H9 (cell line): Measurements from ENCODE around the gene SLCO4A1. TPM values are rescaled to one million over a fixed set of nuclear protein-coding genes. Genes with fewer than 3 reads are reported as not detected.

Experiments
- DNase-seq: peaks from one replicate; pipeline ENCODE4 v3.0.0-alpha.2; 2017
- H2AFZ ChIP-seq: one replicate; pipeline ENCODE4 v1.6.1; 2013; ENCODE audit warnings: mild to moderate bottlenecking, low read length, control low read depth, moderate library complexity
- H2AK5ac ChIP-seq: 2 replicates; pipeline ENCODE4 v1.6.1; 2013; ENCODE audit warnings: low read length, control low read depth, mixed read lengths; ENCODE audit not compliant: insufficient read length
- H2BK120ac ChIP-seq: one replicate; pipeline ENCODE4 v1.6.1; 2013; ENCODE audit warnings: low read depth, mild to moderate bottlenecking, low read length, control low read depth, inconsistent platforms; ENCODE audit not compliant: poor library complexity, severe bottlenecking
- H2BK12ac ChIP-seq: 2 replicates; pipeline ENCODE4 v1.6.1; 2013; ENCODE audit warnings: low read length, control low read depth, mixed read lengths, low read depth; ENCODE audit not compliant: insufficient read length
- H2BK15ac ChIP-seq: 2 replicates; pipeline ENCODE4 v1.6.1; 2013; ENCODE audit warnings: low read depth, low read length, control low read depth
- H2BK20ac ChIP-seq: one replicate; pipeline ENCODE4 v1.6.1; 2013; ENCODE audit warnings: low read depth, mild to moderate bottlenecking, low read length, control low read depth, inconsistent platforms; ENCODE audit not compliant: poor library complexity, severe bottlenecking
- H2BK5ac ChIP-seq: 2 replicates; pipeline ENCODE4 v1.6.1; 2013; ENCODE audit warnings: low read length, control low read depth, mixed read lengths; ENCODE audit not compliant: insufficient read length
- H3K14ac ChIP-seq: 2 replicates; pipeline ENCODE4 v1.6.1; 2013; ENCODE audit warnings: low read length, control low read depth; ENCODE audit not compliant: insufficient read depth
- H3K18ac ChIP-seq: 2 replicates; pipeline ENCODE4 v1.6.1; 2013; ENCODE audit warnings: low read depth, mild to moderate bottlenecking, mixed read lengths, low read length, control low read depth; ENCODE audit not compliant: insufficient read length
- H3K23ac ChIP-seq: 2 replicates; pipeline ENCODE4 v1.6.1; 2013; ENCODE audit warnings: low read length, control low read depth, mixed read lengths, low read depth; ENCODE audit not compliant: insufficient read length
- H3K23me2 ChIP-seq: 2 replicates; pipeline ENCODE4 v1.6.1; 2013; ENCODE audit warnings: low read depth, mild to moderate bottlenecking, mixed read lengths, low read length, control low read depth; ENCODE audit not compliant: insufficient read length, poor library complexity, severe bottlenecking
- H3K27ac ChIP-seq: 2 replicates; pipeline ENCODE4 v1.5.1; 2013; ENCODE audit warnings: low read length, control low read depth, mixed read lengths, low read depth; ENCODE audit not compliant: insufficient read length
- H3K27me3 ChIP-seq: 2 replicates; pipeline ENCODE4 v1.6.1; 2013; ENCODE audit warnings: low read length, control low read depth, inconsistent platforms; ENCODE audit not compliant: insufficient read depth
- H3K4ac ChIP-seq: 2 replicates; pipeline ENCODE4 v1.6.1; 2013; ENCODE audit warnings: low read depth, mild to moderate bottlenecking, control low read depth, inconsistent platforms, low read length, moderate library complexity
- H3K4me1 ChIP-seq: 2 replicates; pipeline ENCODE4 v1.6.1; 2013; ENCODE audit warnings: low read length, control low read depth, inconsistent platforms; ENCODE audit not compliant: insufficient read depth
- H3K4me2 ChIP-seq: 2 replicates; pipeline ENCODE4 v1.6.1; 2013; ENCODE audit warnings: low read length, control low read depth, mixed read lengths; ENCODE audit not compliant: insufficient read length, insufficient read depth
- H3K56ac ChIP-seq: 2 replicates; pipeline ENCODE4 v1.6.1; 2013; ENCODE audit warnings: low read depth, mild to moderate bottlenecking, mixed read lengths, low read length, control low read depth; ENCODE audit not compliant: insufficient read length
- H3K79me1 ChIP-seq: 2 replicates; pipeline ENCODE4 v1.6.1; 2013; ENCODE audit warnings: low read depth, mild to moderate bottlenecking, moderate library complexity, low read length, control low read depth, inconsistent platforms; ENCODE audit not compliant: insufficient read depth, poor library complexity, severe bottlenecking
- H3K79me2 ChIP-seq: 2 replicates; pipeline ENCODE4 v1.6.1; 2013; ENCODE audit warnings: low read length, control low read depth, inconsistent platforms; ENCODE audit not compliant: insufficient read depth
- H3K9ac ChIP-seq: 2 replicates; pipeline ENCODE4 v1.6.1; 2013; ENCODE audit warnings: low read length, control low read depth, mixed read lengths; ENCODE audit not compliant: insufficient read length; ENCODE audit errors: extremely low read depth
- H3K9me3 ChIP-seq: one replicate; pipeline ENCODE4 v1.6.1; 2013; ENCODE audit warnings: low read depth, low read length, inconsistent platforms; ENCODE audit not compliant: control insufficient read depth
- H3T11ph ChIP-seq: one replicate; pipeline ENCODE4 v1.6.1; 2013; ENCODE audit warnings: mild to moderate bottlenecking, low read length, control low read depth, inconsistent platforms
- H4K20me1 ChIP-seq: one replicate; pipeline ENCODE4 v1.6.1; 2013; ENCODE audit not compliant: control insufficient read depth, insufficient read length, insufficient read depth
- H4K5ac ChIP-seq: 2 replicates; pipeline ENCODE4 v1.6.1; 2013; ENCODE audit warnings: low read depth, mild to moderate bottlenecking, mixed read lengths, low read length, control low read depth; ENCODE audit not compliant: insufficient read length
- H4K8ac ChIP-seq: replicated peaks from 2 replicates; pipeline ENCODE4 v1.6.1; 2013; ENCODE audit warnings: low read length, control low read depth, mixed read lengths, low read depth; ENCODE audit not compliant: insufficient read length
- H4K91ac ChIP-seq: 2 replicates; pipeline ENCODE4 v1.6.1; 2013; ENCODE audit warnings: low read depth, mild to moderate bottlenecking, moderate library complexity, mixed read lengths, low read length, control low read depth; ENCODE audit not compliant: insufficient read length
- H3K27ac Mint-ChIP-seq, 3 experiments: 2 replicates in 2 of 3; 3 replicates in 1 of 3; pipeline ENCODE4 v1.8.0; 2020 to 2021; ENCODE audit warnings: mixed read lengths in 3 of 3, mild to moderate bottlenecking in 1 of 3, moderate library complexity in 1 of 3
- H3K27me3 Mint-ChIP-seq: 2 replicates; pipeline ENCODE4 v1.8.0; 2021; ENCODE audit warnings: low read depth, mild to moderate bottlenecking, moderate library complexity, mixed read lengths
- H3K36me3 Mint-ChIP-seq, 3 experiments: 2 replicates in 2 of 3; 3 replicates in 1 of 3; pipeline ENCODE4 v1.8.0; 2020 to 2021; ENCODE audit warnings: low read depth in 3 of 3, mixed read lengths in 3 of 3; ENCODE audit not compliant: insufficient read depth in 1 of 3
- H3K4me1 Mint-ChIP-seq, 2 experiments: 2 replicates each; pipeline ENCODE4 v1.8.0; 2020; ENCODE audit warnings: mixed read lengths in 2 of 2
- H3K4me3 Mint-ChIP-seq, 2 experiments: 2 replicates in 1 of 2; 3 replicates in 1 of 2; pipeline ENCODE4 v1.8.0; 2020 to 2021; ENCODE audit warnings: mild to moderate bottlenecking in 2 of 2, mixed read lengths in 2 of 2, moderate library complexity in 1 of 2
- H3K9me3 Mint-ChIP-seq, 2 experiments: 2 replicates in 1 of 2; 3 replicates in 1 of 2; pipeline ENCODE4 v1.8.0; 2020; ENCODE audit warnings: mild to moderate bottlenecking in 2 of 2, mixed read lengths in 2 of 2, moderate library complexity in 1 of 2
- CTCF ChIP-seq: fragments of 200-600 bp; sonication (generic); conservative IDR thresholded peaks from 3 replicates; pipeline ENCODE4 v1.8.0; 2021; ENCODE audit warnings: antibody characterized with exemption, mild to moderate bottlenecking
- WGBS: extraction: QIAGEN DNeasy Blood & Tissue Kit; methylation state at CpG from one replicate; pipeline ENCODE4 v1.1.7; 2013; ENCODE audit warnings: missing lambda C conversion rate, low lambda C conversion rate, mixed read lengths; ENCODE audit not compliant: insufficient read length; ENCODE audit errors: extremely low coverage; 5-methylcytosine and 5-hydroxymethylcytosine counted together
- total RNA-seq: library from RNA; stranded (reverse); gene quantifications from 2 replicates; pipeline ENCODE4 v1.2.1, GENCODE V29; 2021

SLCO4A1 gene
- total RNA-seq, 1 experiment from 2014 or later, result 9.4 TPM

DNA sequence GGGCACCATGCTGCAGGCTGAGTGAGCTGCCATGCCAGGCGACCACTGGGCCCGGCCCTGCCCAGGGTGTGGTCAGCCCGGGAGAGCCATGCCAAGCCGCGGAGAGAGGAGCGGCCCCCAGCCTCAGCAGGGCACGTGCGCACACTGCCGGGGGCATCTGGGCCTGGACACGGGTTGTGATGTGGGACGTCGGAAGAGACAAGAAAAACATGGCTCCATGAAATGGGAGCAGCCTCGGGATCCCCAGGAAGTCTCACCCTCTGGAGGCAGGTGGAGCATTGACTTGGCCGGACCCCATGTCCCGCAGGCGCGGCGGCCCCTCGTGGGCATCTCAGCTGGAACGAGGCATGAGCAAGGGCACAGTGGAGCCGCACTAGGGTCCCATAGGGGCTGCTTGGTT is 16.8 kb upstream of the SLCO4A1 start:
- H4K8ac ChIP-seq, result no peak overlapping the region
- no peak overlapping the region for H4K91ac ChIP-seq
- no peak overlapping the region for H2BK5ac ChIP-seq
- H3T11ph ChIP-seq, result no peak overlapping the region
- H3K4me1 ChIP-seq, result peaks cover 2% of the 10 kb centered on the region; the same call in 1 of the 2 replicates
- no peak overlapping the region for H4K5ac ChIP-seq
- no peak overlapping the region for H3K23ac ChIP-seq
- H4K20me1 ChIP-seq, result no peaks in the 10 kb centered on the region
- Mint-ChIP-seq H3K36me3 (no peaks in the 10 kb centered on the region), H3K4me3 (no peak overlapping the region), H3K27ac (no peak overlapping the region), H3K27me3 (peaks cover 2% of the 10 kb centered on the region), H3K9me3 (no peaks in the 10 kb centered on the region), H3K4me1 (peaks cover 17 to 24% of the 10 kb centered on the region in 2 experiments)
- H3K14ac ChIP-seq, result no peak overlapping the region
- no peak overlapping the region for H2BK15ac ChIP-seq
- no peaks in the 10 kb centered on the region for H3K79me1 ChIP-seq
- no peak overlapping the region for H2AFZ ChIP-seq
- H3K23me2 ChIP-seq, result no peaks in the 10 kb centered on the region
- H2BK12ac ChIP-seq, result no peak overlapping the region
- H3K4me2 ChIP-seq, result no peak overlapping the region
- H3K4ac ChIP-seq, result no peak overlapping the region
- H3K79me2 ChIP-seq, result no peaks in the 10 kb centered on the region
- H2BK120ac ChIP-seq, result no peak overlapping the region
- DNase-seq, result no peak
- H3K27ac ChIP-seq, result no peak overlapping the region
- H3K27me3 ChIP-seq, result no peaks in the 10 kb centered on the region
- H3K9me3 ChIP-seq, result no peaks in the 10 kb centered on the region
- no peak for TF ChIP-seq CTCF
- WGBS, result no CpG with 5 or more reads among the region's 21 CpGs
- H2BK20ac ChIP-seq, result no peak overlapping the region
- no peak overlapping the region for H3K9ac ChIP-seq
- no peak overlapping the region for H3K56ac ChIP-seq
- no peak overlapping the region for H3K18ac ChIP-seq
- H2AK5ac ChIP-seq, result no peak overlapping the region
